Hepatocyte (in vitro differentiated cells): ENCODE data around the gene GRIK4. TPM values are rescaled to one million over a fixed set of nuclear protein-coding genes. Genes with fewer than 3 reads are reported as not detected.

ENCODE experiments used
- DNase-seq: peaks from one replicate; pipeline ENCODE4 v3.0.0-alpha.2; 2016; ENCODE audit warnings: low spot score
- H2AFZ ChIP-seq: fragments of 200-600 bp; sonication (generic); 2 replicates; pipeline ENCODE4 v1.6.0; 2016; ENCODE audit warnings: antibody characterized with exemption, mild to moderate bottlenecking
- H3K27ac ChIP-seq: fragments of 200-600 bp; sonication (generic); 2 replicates; pipeline ENCODE4 v1.5.1; 2016; ENCODE audit warnings: mild to moderate bottlenecking
- H3K27me3 ChIP-seq: fragments of 200-600 bp; sonication (generic); 2 replicates; pipeline ENCODE4 v1.6.1; 2016
- H3K36me3 ChIP-seq: fragments of 200-600 bp; sonication (generic); replicated peaks from 2 replicates; pipeline ENCODE4 v1.5.1; 2016; ENCODE audit warnings: low read depth; ENCODE audit not compliant: insufficient read depth
- H3K4me1 ChIP-seq: fragments of 200-600 bp; sonication (generic); 2 replicates; pipeline ENCODE4 v1.5.1; 2016; ENCODE audit warnings: mild to moderate bottlenecking, moderate library complexity; ENCODE audit not compliant: insufficient read depth
- H3K4me2 ChIP-seq: fragments of 200-600 bp; sonication (generic); 2 replicates; pipeline ENCODE4 v1.6.0; 2016
- H3K4me3 ChIP-seq: fragments of 200-600 bp; sonication (generic); 2 replicates; pipeline ENCODE4 v1.5.1; 2016; ENCODE audit warnings: mild to moderate bottlenecking
- H3K79me2 ChIP-seq: fragments of 200-600 bp; sonication (generic); 2 replicates; pipeline ENCODE4 v1.6.0; 2017; ENCODE audit warnings: mild to moderate bottlenecking
- H3K9me2 ChIP-seq: fragments of 200-600 bp; sonication (generic); replicated peaks from 2 replicates; pipeline ENCODE4 v1.6.0; 2017; ENCODE audit warnings: mild to moderate bottlenecking; ENCODE audit not compliant: insufficient read depth
- H3K9me3 ChIP-seq: fragments of 200-600 bp; sonication (generic); 2 replicates; pipeline ENCODE4 v1.5.1; 2016; ENCODE audit warnings: low read depth, mild to moderate bottlenecking
- H4K20me1 ChIP-seq: fragments of 200-600 bp; sonication (generic); 2 replicates; pipeline ENCODE4 v1.6.0; 2016; ENCODE audit warnings: mild to moderate bottlenecking; ENCODE audit not compliant: insufficient read depth, poor library complexity, severe bottlenecking
- CTCF ChIP-seq: fragments of 200-600 bp; sonication (generic); IDR thresholded peaks from 2 replicates; pipeline ENCODE4 v1.5.1; 2016; ENCODE audit warnings: antibody characterized with exemption, mild to moderate bottlenecking; ENCODE audit not compliant: poor library complexity
- EZH2 ChIP-seq: fragments of 200-600 bp; sonication (generic); IDR thresholded peaks from 2 replicates; pipeline ENCODE4 v1.6.1; 2016; ENCODE audit warnings: antibody characterized with exemption, mild to moderate bottlenecking, borderline replicate concordance
- EZH2phosphoT487 ChIP-seq: fragments of 200-600 bp; sonication (generic); IDR thresholded peaks from one replicate; pipeline ENCODE4 v1.6.1; 2018; ENCODE audit warnings: antibody characterized with exemption, mild to moderate bottlenecking, low read depth, moderate library complexity; ENCODE audit not compliant: unreplicated experiment, severe bottlenecking
- WGBS: methylation state at CpG from one replicate; pipeline ENCODE4 v1.1.6; 2016; ENCODE audit warnings: low lambda C conversion rate; ENCODE audit errors: missing lambda C conversion rate; 5-methylcytosine and 5-hydroxymethylcytosine counted together
- polyA plus RNA-seq: library from polyadenylated mRNA; unstranded; fragments of >200 nt; fragmentation: Nextera tagmentation; extraction: Ambion mirVana; gene quantifications from 2 replicates; pipeline ENCODE4 v1.2.1, GENCODE V29; 2016
- total RNA-seq: library from RNA; depleted of rRNA; stranded (reverse); fragments of >200 nt; gene quantifications from 2 replicates; pipeline ENCODE4 v1.2.3, GENCODE V29; 2014

Gene GRIK4
- total and polyA plus RNA-seq, 2 experiments from 2014 or later: 1.5 to 2.3 TPM

GRCh38 chr11:120917559-120918239 lies 406.2 kb downstream of the GRIK4 start:
- Histone ChIP-seq H3K9me3 (no peaks in the 10 kb centered on the region), H3K4me3 (no peak overlapping the region), H2AFZ (no peak overlapping the region), H3K27me3 (no peaks in the 10 kb centered on the region), H3K36me3 (no peaks in the 10 kb centered on the region), H3K4me2 (no peak overlapping the region), H3K27ac (no peak overlapping the region), H3K4me1 (no peaks in the 10 kb centered on the region), H3K79me2 (no peaks in the 10 kb centered on the region), H4K20me1 (no peaks in the 10 kb centered on the region), H3K9me2 (no peaks in the 10 kb centered on the region)
- 52% methylated on average over 6 of the region's 6 CpGs for WGBS
- DNase-seq: no peak
- no peak for TF ChIP-seq EZH2phosphoT487
- no peak for TF ChIP-seq EZH2
- no peak for TF ChIP-seq CTCF

- Histone ChIP-seq H2AFZ (no peak overlapping the region), H3K27me3 (no peaks in the 10 kb centered on the region), H3K4me2 (no peak overlapping the region), H3K9me3 (no peaks in the 10 kb centered on the region), H3K79me2 (no peaks in the 10 kb centered on the region), H3K27ac (no peak overlapping the region), H4K20me1 (no peaks in the 10 kb centered on the region), H3K4me3 (no peak overlapping the region), H3K9me2 (no peaks in the 10 kb centered on the region), H3K36me3 (no peaks in the 10 kb centered on the region), H3K4me1 (no peaks in the 10 kb centered on the region)
- DNase-seq: no peak
- TF ChIP-seq EZH2phosphoT487: no peak
- TF ChIP-seq CTCF: no peak
- TF ChIP-seq EZH2: no peak
- WGBS: 76% methylated on average over 3 of the region's 3 CpGs
These were observed 406.7 kb downstream of the GRIK4 start for GRCh38 chr11:120918257-120918656.

GRCh38 chr11:120919045-120919444 lies 407.5 kb downstream of the GRIK4 start:
- Histone ChIP-seq H3K9me3 (no peaks in the 10 kb centered on the region), H3K27me3 (no peaks in the 10 kb centered on the region), H3K27ac (no peak overlapping the region), H3K9me2 (no peaks in the 10 kb centered on the region), H3K36me3 (no peaks in the 10 kb centered on the region), H3K4me2 (no peak overlapping the region), H3K79me2 (no peaks in the 10 kb centered on the region), H4K20me1 (no peaks in the 10 kb centered on the region), H3K4me3 (no peak overlapping the region), H2AFZ (no peak overlapping the region), H3K4me1 (no peaks in the 10 kb centered on the region)
- TF ChIP-seq EZH2phosphoT487: no peak
- no peak for TF ChIP-seq EZH2
- TF ChIP-seq CTCF: no peak
- 89% methylated on average over 7 of the region's 7 CpGs for WGBS
- DNase-seq: no peak

GRCh38 chr11:120919566-120919965 lies 408.0 kb downstream of the GRIK4 start:
- no peak overlapping the region for H3K4me3 ChIP-seq
- TF ChIP-seq EZH2: no peak
- TF ChIP-seq EZH2phosphoT487: no peak
- TF ChIP-seq CTCF: no peak
- WGBS: 84% methylated on average over 5 of the region's 5 CpGs
- no peak for DNase-seq
- H3K4me1 ChIP-seq: no peaks in the 10 kb centered on the region
- no peaks in the 10 kb centered on the region for H4K20me1 ChIP-seq
- no peak overlapping the region for H3K27ac ChIP-seq
- no peaks in the 10 kb centered on the region for H3K79me2 ChIP-seq
- no peaks in the 10 kb centered on the region for H3K9me2 ChIP-seq
- H3K9me3 ChIP-seq: no peaks in the 10 kb centered on the region
- H3K4me2 ChIP-seq: no peak overlapping the region
- H3K27me3 ChIP-seq: no peaks in the 10 kb centered on the region
- H2AFZ ChIP-seq: no peak overlapping the region
- H3K36me3 ChIP-seq: no peaks in the 10 kb centered on the region
